ENCODE data around the gene BABAM2. TPM values are rescaled to one million over a fixed set of nuclear protein-coding genes. Genes with fewer than 3 reads are reported as not detected.

The BABAM2 gene
- total RNA-seq, 2 donors from 2014 or later = 39.1 to 43.1 TPM

DNA sequence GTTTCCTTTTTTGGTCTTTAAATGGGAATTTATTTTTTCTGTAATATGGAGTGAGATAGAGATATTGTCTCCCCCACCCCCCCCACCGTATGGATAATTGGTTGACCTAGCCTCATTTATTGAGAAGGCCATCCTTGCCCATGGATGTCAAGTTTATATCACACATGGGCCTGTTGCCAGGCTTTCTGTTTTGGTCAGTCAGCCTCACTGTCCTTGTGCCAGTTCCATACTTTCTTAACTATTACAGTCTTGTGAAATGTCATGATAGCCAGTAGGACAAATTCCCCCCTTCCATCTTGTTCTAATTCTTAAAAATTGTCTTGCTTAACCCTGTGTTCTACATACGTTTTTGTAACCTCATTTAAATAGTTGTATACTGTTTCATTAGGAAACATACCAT, 12.5 kb downstream of the BABAM2 start:
- DNase-seq (ENCODE audit: low spot score) = no peak
- intact Hi-C loops (cut with DNase I) = no loop called here

GRCh38 chr2:27903649-27904404, 13.3 kb downstream of the BABAM2 start:
- no peak for DNase-seq (ENCODE audit: low spot score)
- intact Hi-C loops (cut with DNase I) = no loop called here

DNA sequence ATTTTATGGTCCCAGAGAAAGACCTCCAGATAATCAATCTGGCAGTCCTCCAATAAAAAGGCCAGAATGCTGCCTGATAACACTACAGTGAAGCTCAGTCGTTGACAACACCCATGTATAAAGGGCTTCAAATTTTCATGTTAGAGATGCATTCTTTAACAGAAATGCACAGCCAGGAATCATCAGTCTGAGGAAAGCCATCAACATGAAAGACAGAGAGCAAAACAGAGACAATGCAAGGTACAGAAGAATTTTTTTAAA, 13.8 kb downstream of the BABAM2 start:
- no peak for DNase-seq (ENCODE audit: low spot score)
- intact Hi-C loops (cut with DNase I) = no loop called here

GRCh38 chr2:27906074-27906473, 15.5 kb downstream of the BABAM2 start:
- intact Hi-C loops (cut with DNase I) = no loop called here
- DNase-seq (ENCODE audit: low spot score) = no peak

DNA sequence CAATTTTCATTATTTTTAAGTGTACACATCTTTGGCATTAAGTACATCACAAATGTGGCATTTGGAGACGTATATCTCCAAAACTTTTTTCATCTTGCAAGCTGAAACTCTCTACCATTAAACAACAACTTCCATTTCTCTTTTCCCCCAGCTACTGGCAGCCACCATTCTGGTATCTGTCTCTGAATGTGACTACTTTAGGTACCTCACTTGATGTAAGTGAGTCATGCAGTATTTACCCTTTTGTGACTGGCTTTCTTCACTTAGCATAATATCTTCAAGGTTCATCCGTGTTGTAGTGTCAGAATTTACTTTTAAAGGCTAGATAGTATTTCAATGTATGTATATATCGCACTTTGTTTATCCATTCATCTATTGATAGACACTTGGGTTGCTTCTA, 17.0 kb downstream of the BABAM2 start:
- intact Hi-C loops (cut with DNase I) = no loop called here
- DNase-seq (ENCODE audit: low spot score) = no peak

DNA sequence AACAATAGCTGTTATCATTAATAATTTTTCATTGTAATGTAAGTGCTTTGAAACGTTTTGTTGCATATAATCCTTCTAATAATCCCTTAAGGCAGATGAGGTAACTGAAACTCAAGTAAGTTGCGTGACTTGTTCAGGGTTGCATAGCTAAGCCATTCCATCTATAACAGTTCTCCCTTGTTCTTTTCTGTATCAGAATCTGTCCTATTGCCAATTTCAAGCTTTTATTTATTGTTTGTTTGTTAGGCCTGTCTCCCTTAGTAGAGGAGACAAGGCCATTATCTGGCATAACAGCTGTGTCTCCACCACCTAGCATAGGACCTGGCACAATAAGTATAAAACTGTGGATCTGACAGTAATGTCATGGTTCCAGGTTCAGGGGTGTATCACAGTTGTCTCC, 19.4 kb downstream of the BABAM2 start:
- no peak for DNase-seq (ENCODE audit: low spot score)
- intact Hi-C loops (cut with DNase I) = no loop called here

- DNase-seq (ENCODE audit: low spot score) = no peak
- intact Hi-C loops (cut with DNase I) = no loop called here
Measured at GRCh38 chr2:27911458-27912210, 21.1 kb downstream of the BABAM2 start.

- no peak for DNase-seq (ENCODE audit: low spot score)
- intact Hi-C loops (cut with DNase I) = no loop called here
Measured at GRCh38 chr2:27912512-27912911, 22.0 kb downstream of the BABAM2 start.

DNA sequence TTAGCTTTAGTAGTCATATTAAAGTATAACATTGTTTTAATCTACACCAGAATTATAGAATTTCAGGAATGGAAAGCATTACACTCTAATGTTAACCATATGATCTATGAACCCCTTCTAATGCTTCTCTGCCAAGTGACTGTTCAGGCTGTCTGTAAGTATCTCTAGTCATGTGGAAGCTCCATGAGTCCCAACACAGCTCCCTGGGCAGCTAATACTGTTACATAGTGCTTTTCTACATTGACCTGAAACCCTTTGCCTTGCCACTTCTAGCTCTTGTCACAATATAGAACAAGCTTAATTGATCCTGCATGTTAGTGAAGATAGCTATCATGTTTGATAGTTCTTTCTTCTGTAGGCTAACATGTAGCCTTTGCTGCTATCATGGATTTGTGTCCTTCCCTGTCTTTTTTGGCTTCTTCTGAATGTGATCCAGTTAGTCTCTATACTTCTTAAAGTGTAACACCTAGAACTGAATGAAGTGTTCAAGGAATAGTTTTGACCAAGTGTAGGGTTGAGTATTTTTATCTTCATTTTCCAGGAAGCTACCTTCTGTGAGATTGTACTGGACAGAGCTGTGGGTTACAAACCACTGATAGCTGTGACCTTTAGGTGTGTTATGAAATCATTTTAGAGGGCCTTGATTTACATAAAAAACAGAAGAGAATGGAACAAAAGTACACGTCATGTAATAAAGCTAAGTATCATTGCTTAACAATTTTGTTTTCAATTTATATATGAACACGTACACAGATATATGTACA, 23.7 kb downstream of the BABAM2 start:
- DNase-seq (ENCODE audit: low spot score) = no peak
- intact Hi-C loops (cut with DNase I) = no loop called here

DNA sequence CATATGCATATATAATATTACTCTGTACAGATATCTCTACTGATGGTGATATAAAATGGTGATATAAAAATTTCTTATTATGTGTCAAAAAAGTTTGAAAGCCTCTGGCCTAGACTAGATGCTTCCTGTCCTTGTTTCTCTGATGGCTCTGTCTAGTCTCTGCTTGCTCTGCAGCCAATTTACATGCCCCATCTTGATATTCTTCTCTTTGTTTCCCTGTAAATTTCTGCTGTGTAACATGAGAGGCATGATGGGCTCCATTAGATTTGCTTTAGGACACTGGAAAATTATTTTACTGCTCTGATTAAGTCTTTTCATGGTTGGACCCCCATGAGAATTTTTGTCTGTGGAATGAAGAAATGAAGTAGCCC, 24.3 kb downstream of the BABAM2 start:
- no peak for DNase-seq (ENCODE audit: low spot score)
- intact Hi-C loops (cut with DNase I) = no loop called here

DNA sequence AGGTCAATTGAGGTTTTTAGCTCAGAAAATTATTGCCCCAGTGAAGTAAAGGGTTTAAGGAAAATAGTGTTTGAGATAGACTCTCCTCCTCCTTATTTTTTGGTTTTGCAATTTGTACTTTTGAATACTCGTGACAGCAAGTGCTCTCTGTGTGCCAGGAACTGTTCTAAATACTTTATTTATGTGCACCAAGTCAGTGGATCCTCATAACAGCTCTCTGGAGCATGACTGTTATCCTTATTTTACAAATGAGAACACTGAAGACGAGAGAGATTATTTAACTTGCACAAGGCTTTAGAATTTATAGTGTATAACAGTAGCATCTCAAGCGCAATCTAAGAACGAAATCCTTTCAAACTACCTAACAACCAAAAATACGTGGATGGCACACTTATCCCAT, 24.7 kb downstream of the BABAM2 start:
- intact Hi-C loops (cut with DNase I) = no loop called here
- no peak for DNase-seq (ENCODE audit: low spot score)

GRCh38 chr2:27915874-27916273, 25.3 kb downstream of the BABAM2 start:
- DNase-seq (ENCODE audit: low spot score) = no peak

GRCh38 chr2:27916293-27916995, 25.9 kb downstream of the BABAM2 start:
- no peak for DNase-seq (ENCODE audit: low spot score)
- intact Hi-C loops (cut with DNase I) = no loop called here

More at GRCh38 chr2:27915874-27916273, 25.3 kb downstream of the BABAM2 start:
- intact Hi-C loops (cut with DNase I) = no loop called here

GRCh38 chr2:27920148-27920885, 29.8 kb downstream of the BABAM2 start:
- no peak for DNase-seq (ENCODE audit: low spot score)
- intact Hi-C loops (cut with DNase I) = no loop called here

- intact Hi-C loops (cut with DNase I) = no loop called here
- DNase-seq (ENCODE audit: low spot score) = no peak
Measured at GRCh38 chr2:27921424-27921823, 30.9 kb downstream of the BABAM2 start.

DNA sequence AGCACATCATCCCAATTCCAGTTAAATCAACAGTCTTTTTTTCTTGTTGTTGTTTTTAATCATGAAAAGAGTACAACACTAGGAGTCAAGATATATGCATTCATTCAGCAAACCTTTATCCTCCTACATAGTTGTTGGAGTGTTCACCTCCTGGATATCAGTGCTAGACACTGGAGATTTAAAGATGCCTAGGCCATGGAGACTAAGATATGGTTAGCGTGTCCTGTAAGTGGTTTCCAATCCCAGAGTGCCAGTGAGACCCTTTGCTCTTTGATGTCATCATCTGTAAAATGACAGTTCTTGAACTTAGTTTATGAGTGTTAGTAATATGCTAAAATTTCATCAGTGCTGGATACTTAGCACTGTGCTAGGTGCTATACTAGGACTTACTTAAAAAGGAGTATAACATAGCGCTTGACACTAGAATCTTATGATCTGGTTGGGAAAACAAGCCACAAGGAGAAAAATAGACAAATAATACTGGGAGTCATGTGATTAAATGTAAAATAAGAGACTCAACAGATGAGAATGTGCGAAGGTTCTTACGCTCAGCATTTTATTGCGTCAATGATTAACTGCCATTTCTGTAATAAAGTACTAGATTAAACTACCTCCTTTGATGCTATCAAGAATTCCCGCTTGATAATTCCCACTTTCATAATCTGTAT, 31.5 kb downstream of the BABAM2 start:
- no peak for DNase-seq (ENCODE audit: low spot score)
- intact Hi-C loops (cut with DNase I) = no loop called here

- intact Hi-C loops (cut with DNase I) = no loop called here
- no peak for DNase-seq (ENCODE audit: low spot score)
Measured at GRCh38 chr2:27922842-27923241, 32.3 kb downstream of the BABAM2 start.

DNA sequence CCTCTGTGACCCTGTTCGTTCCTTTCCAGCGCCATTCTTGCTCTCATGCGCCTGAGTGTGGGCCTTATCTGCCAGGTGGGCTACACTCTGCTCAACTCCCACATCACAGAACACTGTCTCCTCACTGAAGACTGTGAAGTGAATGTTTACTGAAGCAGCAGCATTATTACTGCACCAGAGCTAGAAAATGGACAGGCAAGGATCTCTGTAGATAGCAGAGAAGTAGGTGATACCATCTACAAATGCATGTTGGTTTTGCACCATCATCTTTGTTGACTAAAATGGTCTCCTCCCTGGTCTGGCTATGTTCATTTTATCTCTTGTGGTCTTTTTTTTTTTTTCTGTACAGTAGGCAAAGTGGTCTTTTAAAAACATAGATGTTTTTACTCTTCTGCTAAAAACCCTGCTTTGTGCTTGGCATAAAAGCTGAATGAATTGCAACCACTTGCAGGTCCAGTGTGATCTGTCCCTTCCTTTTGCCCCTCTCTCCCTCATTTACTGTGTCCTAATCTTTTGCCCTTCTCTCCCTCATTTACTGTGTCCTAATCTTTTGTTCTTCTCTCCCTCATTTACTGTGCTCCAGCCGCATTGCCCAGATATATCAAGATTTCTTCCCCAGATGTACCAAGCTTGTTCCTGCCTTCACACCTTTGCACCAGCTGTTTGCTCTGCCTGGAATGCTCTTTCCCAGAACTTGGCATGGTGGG, 35.4 kb downstream of the BABAM2 start:
- intact Hi-C loops (cut with DNase I) = no loop called here
- no peak for DNase-seq (ENCODE audit: low spot score)
